HEK293 (cell line): ENCODE results near the gene CNTNAP5.

Experiments
- CTCF ChIP-seq: fragments of 450-650 bp; formaldehyde crosslinking; IDR thresholded peaks from 2 replicates; pipeline ENCODE4 v1.5.1; 2016; ENCODE audit warnings: missing biosample characterization, missing genetic modification characterization
- INSM2 ChIP-seq: fragments of 450-650 bp; formaldehyde crosslinking; IDR thresholded peaks from 2 replicates; pipeline ENCODE4 v1.5.1; 2016; ENCODE audit warnings: missing biosample characterization, missing genetic modification characterization
- KLF8 ChIP-seq: fragments of 450-650 bp; formaldehyde crosslinking; IDR thresholded peaks from 2 replicates; pipeline ENCODE4 v1.5.1; 2016; ENCODE audit warnings: missing biosample characterization, missing genetic modification characterization
- PRDM2 ChIP-seq: fragments of 450-650 bp; formaldehyde crosslinking; IDR thresholded peaks from 2 replicates; pipeline ENCODE4 v1.5.1; 2016; ENCODE audit warnings: missing biosample characterization, missing genetic modification characterization, borderline replicate concordance
- ZNF114 ChIP-seq: fragments of 450-650 bp; formaldehyde crosslinking; IDR thresholded peaks from 2 replicates; pipeline ENCODE4 v1.5.0; 2017; ENCODE audit warnings: missing biosample characterization, missing genetic modification characterization
- ZNF324 ChIP-seq: fragments of 450-650 bp; formaldehyde crosslinking; IDR thresholded peaks from 2 replicates; pipeline ENCODE4 v1.5.1; 2016; ENCODE audit warnings: missing biosample characterization, missing genetic modification characterization
- ZNF510 ChIP-seq: fragments of 450-650 bp; formaldehyde crosslinking; IDR thresholded peaks from 2 replicates; pipeline ENCODE4 v1.5.1; 2018; ENCODE audit warnings: mild to moderate bottlenecking, missing genetic modification characterization, missing biosample characterization; ENCODE audit not compliant: insufficient replicate concordance
- ZNF626 ChIP-seq: fragments of 450-650 bp; sonication (Bioruptor Pico); formaldehyde crosslinking; IDR thresholded peaks from 2 replicates; pipeline ENCODE4 v1.5.1; 2018; ENCODE audit warnings: missing biosample characterization, missing genetic modification characterization, inconsistent platforms

GRCh38 chr2:124582387-124582786 lies 557.3 kb downstream of the CNTNAP5 start:
- TF ChIP-seq PRDM2 (no peak), INSM2 (no peak), CTCF (tag by site-specific recombination) (no peak), KLF8 (tag by site-specific recombination) (no peak), ZNF324 (tag by site-specific recombination) (no peak), ZNF510 (no peak), ZNF626 (tag by site-specific recombination) (no peak), ZNF114 (tag by site-specific recombination) (no peak)
